ENCODE measurements around the gene PIAS4. TPM values are rescaled to one million over a fixed set of nuclear protein-coding genes. Genes with fewer than 3 reads are reported as not detected.

The PIAS4 gene
- total and polyA plus RNA-seq, 5 donors, result 9.6 to 13.1 (median 12.3) TPM

DNA sequence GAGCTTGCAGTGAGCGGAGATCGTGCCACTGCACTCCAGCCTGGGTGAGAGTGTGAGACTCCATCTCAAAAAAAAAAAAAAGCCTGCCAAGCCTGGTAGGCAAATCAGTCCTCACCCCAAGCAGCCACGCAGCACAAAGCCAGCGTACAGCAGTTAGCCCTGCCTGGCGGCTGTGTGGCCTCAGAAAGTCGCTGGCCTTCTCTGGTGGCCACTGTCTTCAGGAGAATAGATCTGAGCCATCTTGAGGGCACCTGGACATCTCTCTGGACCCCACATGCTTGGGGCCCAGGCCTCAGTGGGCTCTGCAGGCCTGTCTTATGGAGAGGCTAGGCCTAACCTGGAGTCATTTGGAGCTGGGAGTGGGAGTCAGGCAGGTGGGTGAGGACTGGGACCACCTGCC, 23.0 kb downstream of the PIAS4 start:
- DNase-seq, result no peak
- intact Hi-C loops (cut with DNase I), result no loop called here
- Histone ChIP-seq H3K4me1 (ENCODE audit: control insufficient read depth, insufficient read depth, low read length) (no peaks in the 10 kb centered on the region), H3K4me3 (ENCODE audit: low read length) (no peak overlapping the region), H3K27me3 (ENCODE audit: control insufficient read depth, insufficient read depth) (no peaks in the 10 kb centered on the region), H3K9me3 (ENCODE audit: control insufficient read depth, low read length) (no peaks in the 10 kb centered on the region), H3K27ac (ENCODE audit: low read length) (no peak overlapping the region)
- no peak for ATAC-seq
- 93% methylated on average over 6 of the region's 6 CpGs for WGBS

DNA sequence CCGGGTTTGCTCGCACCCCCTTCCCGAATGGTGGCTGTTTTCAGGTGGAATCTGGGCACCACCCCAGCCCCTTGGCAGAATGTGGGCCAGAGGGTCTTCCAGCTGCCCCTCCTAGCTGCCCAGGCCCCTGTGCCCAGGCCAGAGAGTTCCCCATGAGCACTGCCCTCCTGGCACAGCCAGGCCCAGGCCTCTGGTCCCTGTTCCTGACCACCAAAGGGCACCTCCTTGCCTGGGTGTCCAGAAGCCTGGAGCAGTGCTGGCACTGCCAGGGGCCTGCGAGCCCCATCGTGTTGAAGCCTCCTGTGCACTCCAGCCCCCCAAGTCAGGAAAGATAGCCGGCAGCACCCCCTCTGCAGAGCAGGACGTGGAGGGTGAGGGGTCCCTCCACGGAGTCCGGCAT, 23.4 kb downstream of the PIAS4 start:
- Histone ChIP-seq H3K9me3 (ENCODE audit: control insufficient read depth, low read length) (no peaks in the 10 kb centered on the region), H3K4me3 (ENCODE audit: low read length) (no peak overlapping the region), H3K4me1 (ENCODE audit: control insufficient read depth, insufficient read depth, low read length) (no peaks in the 10 kb centered on the region), H3K27ac (ENCODE audit: low read length) (no peak overlapping the region), H3K27me3 (ENCODE audit: control insufficient read depth, insufficient read depth) (no peaks in the 10 kb centered on the region)
- ATAC-seq, result no peak
- intact Hi-C loops (cut with DNase I), result no loop called here
- DNase-seq, result peak in 1 of 3 donors; percentile 46
- 72% methylated on average over 9 of the region's 9 CpGs for WGBS

DNA sequence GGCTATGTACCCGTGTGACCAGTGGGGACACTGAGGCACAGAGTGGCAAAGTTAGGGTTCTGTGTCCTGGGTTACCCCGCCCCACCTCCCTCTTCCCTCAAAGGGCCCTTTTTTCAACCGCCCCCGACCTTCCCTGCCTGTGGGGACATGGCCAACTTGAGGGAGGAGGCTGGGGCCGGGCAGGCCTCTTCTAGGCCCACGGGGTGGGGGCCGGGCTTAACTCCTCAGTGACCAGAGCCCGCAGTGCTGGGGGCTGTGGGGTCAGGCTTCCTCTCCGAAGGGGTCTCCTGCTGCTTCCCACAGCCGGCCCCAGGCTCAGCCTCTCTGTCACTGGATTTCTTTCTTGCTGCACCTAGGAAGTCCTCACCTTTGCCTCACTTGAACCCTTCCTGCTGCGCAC, 23.9 kb downstream of the PIAS4 start:
- no peak for DNase-seq
- WGBS, result 67% methylated on average over 11 of the region's 11 CpGs
- no peaks in the 10 kb centered on the region for H3K9me3 ChIP-seq (ENCODE audit: control insufficient read depth, low read length)
- no peaks in the 10 kb centered on the region for H3K27me3 ChIP-seq (ENCODE audit: control insufficient read depth, insufficient read depth)
- ATAC-seq, result no peak
- H3K4me3 ChIP-seq (ENCODE audit: low read length), result no peak overlapping the region
- intact Hi-C loops (cut with DNase I), result no loop called here
- no peak overlapping the region for H3K27ac ChIP-seq (ENCODE audit: low read length)
- no peaks in the 10 kb centered on the region for H3K4me1 ChIP-seq (ENCODE audit: control insufficient read depth, insufficient read depth, low read length)

DNA sequence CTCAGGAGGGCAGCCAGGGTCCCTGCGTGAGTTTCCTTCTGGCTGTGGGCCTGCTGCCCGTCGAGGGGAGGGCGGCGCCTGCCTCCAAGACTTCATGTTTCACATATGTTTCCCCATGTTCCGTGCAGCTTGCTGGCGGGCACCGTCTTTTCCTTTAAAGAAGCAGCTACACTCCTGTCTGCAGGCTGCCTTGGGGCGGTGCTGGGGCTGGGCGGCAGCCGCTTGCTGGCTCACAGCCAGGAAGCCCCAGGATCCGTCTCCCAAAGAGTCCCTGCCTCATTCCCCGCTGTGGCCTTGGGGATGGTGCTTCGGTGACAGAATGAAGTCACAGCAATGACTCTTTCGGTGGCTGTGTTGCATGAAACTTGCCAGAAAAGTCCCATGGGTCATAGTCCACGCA, 24.9 kb downstream of the PIAS4 start:
- Histone ChIP-seq H3K9me3 (ENCODE audit: control insufficient read depth, low read length) (no peaks in the 10 kb centered on the region), H3K27me3 (ENCODE audit: control insufficient read depth, insufficient read depth) (no peaks in the 10 kb centered on the region), H3K4me1 (ENCODE audit: control insufficient read depth, insufficient read depth, low read length) (no peaks in the 10 kb centered on the region), H3K4me3 (ENCODE audit: low read length) (no peak overlapping the region), H3K27ac (ENCODE audit: low read length) (no peak overlapping the region)
- WGBS, result 70% methylated on average over 16 of the region's 16 CpGs
- DNase-seq (peak in 1 of 3 donors; percentile 59), ATAC-seq (no peak)
- intact Hi-C loops (cut with DNase I), result no loop called here

DNA sequence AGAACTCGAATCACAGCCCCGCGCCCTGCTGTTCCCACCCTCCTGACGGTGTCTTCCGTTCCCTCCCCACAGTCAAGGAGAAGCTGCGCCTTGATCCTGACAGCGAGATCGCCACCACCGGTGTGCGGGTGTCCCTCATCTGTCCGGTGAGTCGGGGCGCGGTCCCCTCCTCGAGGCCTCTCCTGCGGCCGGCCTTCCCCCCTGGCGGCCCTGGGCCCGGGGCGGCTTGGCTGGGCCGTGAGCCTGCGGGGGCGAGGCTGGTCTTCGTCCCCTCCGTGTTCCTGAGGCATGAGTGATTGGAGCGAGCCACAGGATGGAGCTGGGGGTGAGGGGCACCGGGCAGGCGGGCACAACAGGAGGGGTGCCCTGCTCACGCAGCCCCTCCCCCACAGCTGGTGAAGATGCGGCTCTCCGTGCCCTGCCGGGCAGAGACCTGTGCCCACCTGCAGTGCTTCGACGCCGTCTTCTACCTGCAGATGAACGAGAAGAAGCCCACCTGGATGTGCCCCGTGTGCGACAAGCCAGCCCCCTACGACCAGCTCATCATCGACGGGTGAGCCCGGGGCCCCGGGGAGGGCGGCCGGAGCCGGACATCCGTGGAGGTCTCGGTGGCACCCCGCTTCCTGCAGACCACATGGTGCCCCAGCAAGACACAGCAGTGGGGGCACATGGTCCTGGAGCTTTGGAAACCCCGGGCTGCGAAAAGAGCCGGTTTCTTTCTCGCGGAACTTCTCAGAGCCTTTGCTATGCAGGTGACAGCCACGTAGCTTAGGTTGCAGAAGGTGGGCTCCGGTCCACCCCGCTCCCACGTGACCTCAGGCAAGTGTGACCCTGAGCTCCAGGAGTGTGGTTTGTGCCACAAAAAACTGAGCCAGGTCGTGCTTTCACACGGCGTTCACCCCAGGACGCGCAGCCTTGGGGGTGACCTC, 25.8 kb downstream of the PIAS4 start:
- Histone ChIP-seq H3K27ac (ENCODE audit: low read length) (no peak overlapping the region), H3K4me3 (ENCODE audit: low read length) (no peak overlapping the region), H3K4me1 (ENCODE audit: control insufficient read depth, insufficient read depth, low read length) (no peaks in the 10 kb centered on the region), H3K27me3 (ENCODE audit: control insufficient read depth, insufficient read depth) (no peaks in the 10 kb centered on the region), H3K9me3 (ENCODE audit: control insufficient read depth, low read length) (no peaks in the 10 kb centered on the region)
- ATAC-seq, result no peak
- WGBS, result 88% methylated on average over 63 of the region's 63 CpGs
- DNase-seq, result peak in 1 of 3 donors; percentile 68
- intact Hi-C loops (cut with DNase I), result no loop called here

DNA sequence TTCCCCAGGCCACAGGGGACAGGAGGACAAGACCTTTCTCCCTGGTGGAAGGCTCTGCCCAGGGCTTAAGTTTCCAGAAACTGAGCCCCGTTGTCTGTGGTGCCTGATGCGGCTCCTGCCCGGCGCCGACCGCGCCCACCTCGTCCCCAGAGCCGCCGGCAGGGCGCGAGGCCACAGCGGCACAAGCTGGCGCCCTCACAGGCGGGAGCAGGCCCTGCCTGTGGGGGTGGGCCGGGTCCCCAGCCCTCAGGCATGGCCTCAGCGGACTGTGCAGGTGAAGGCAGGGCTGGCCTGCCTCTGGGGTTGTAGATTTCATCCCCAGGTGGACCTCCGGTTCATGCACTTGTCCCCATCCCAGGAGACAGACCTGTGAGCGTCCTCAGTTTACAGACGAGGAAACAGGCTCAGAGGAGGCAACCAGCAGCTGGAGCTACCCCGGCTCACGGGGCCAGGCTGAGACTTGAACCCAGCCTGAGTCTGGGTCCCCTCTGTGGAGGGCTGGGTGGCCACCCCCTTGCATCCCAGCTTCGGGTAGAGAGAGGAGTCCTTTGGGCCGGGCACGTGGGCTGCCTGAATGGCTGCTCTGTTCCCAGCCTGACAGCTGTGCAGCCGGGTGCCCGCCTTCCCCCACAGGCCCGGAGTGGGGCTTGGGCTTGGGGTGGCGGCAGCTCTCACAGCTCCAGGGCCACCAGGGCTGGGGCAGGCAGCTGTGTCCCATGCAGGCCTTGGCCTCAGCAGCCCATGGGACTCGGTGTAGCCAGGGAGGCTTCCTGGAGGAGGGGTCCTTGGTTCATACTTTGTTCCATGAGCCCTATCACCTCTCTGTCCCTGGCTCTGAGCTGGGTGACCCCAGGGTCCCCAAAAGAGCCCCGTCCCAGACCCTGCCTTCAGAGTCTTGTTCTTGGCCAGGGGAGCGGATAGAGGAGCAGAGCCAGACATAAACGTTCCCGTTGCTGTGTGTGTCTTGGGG, 26.8 kb downstream of the PIAS4 start:
- ATAC-seq (no peak), DNase-seq (peak in 1 of 3 donors; percentile 61)
- intact Hi-C loops (cut with DNase I), result no loop called here
- WGBS, result 86% methylated on average over 34 of the region's 34 CpGs
- Histone ChIP-seq H3K27ac (ENCODE audit: low read length) (no peak overlapping the region), H3K4me3 (ENCODE audit: low read length) (no peak overlapping the region), H3K9me3 (ENCODE audit: control insufficient read depth, low read length) (no peaks in the 10 kb centered on the region), H3K27me3 (ENCODE audit: control insufficient read depth, insufficient read depth) (no peaks in the 10 kb centered on the region), H3K4me1 (ENCODE audit: control insufficient read depth, insufficient read depth, low read length) (no peaks in the 10 kb centered on the region)

DNA sequence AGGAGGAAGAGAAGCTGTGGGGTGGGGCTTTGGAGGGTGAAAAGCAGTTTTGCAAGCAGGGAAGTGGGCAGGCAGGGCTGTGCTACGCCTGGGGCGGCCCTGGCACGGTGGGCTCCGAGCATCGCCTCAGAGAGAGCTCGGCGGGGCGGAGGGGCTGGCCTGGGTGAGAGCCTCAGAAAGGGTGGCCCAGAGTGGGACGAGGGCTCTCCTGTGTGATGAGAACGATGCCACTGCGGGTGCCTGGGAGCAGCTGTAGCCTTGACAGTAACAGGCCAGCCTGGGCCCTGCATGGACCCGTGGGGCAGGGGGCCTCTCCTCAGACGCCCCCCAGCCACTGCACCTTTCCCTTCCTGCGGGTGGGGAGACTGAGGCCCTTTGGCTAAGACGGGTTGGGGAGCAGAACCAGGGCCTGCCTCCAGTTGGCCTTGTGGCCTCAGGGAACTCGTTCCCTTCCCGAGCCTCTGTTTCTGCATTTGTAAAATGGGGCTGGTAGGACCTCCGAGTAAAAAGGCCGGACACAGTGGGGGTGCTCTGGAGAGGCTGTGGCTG, 27.6 kb downstream of the PIAS4 start:
- ATAC-seq (no peak), DNase-seq (peak in 1 of 3 donors; percentile 57)
- 86% methylated on average over 19 of the region's 19 CpGs for WGBS
- Histone ChIP-seq H3K4me1 (ENCODE audit: control insufficient read depth, insufficient read depth, low read length) (no peaks in the 10 kb centered on the region), H3K27me3 (ENCODE audit: control insufficient read depth, insufficient read depth) (no peaks in the 10 kb centered on the region), H3K4me3 (ENCODE audit: low read length) (no peak overlapping the region), H3K9me3 (ENCODE audit: control insufficient read depth, low read length) (no peaks in the 10 kb centered on the region), H3K27ac (ENCODE audit: low read length) (no peak overlapping the region)
- intact Hi-C loops (cut with DNase I), result no loop called here

DNA sequence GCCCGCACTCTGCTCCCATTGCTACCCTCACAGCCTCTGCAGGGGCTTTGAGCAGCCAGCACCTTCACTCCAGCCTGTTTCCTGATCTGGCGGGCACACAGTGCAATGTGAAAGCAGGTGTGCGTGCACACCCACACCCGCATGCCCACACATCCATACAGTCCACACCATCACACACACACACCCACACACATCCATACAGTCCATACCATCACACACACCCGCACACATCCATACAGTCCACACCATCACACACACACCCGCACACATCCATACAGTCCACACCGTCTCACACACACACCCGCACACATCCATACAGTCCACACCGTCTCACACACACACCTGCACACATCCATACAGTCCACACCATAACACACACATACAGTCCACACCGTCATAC, 28.0 kb downstream of the PIAS4 start:
- no peaks in the 10 kb centered on the region for H3K4me1 ChIP-seq (ENCODE audit: control insufficient read depth, insufficient read depth, low read length)
- no peaks in the 10 kb centered on the region for H3K27me3 ChIP-seq (ENCODE audit: control insufficient read depth, insufficient read depth)
- H3K9me3 ChIP-seq (ENCODE audit: control insufficient read depth, low read length), result no peaks in the 10 kb centered on the region
- WGBS, result 89% methylated on average over 10 of the region's 10 CpGs
- intact Hi-C loops (cut with DNase I), result no loop called here
- H3K4me3 ChIP-seq (ENCODE audit: low read length), result no peak overlapping the region
- H3K27ac ChIP-seq (ENCODE audit: low read length), result no peak overlapping the region
- ATAC-seq (peak in 1 of 2 donors; percentile 11), DNase-seq (no peak)

DNA sequence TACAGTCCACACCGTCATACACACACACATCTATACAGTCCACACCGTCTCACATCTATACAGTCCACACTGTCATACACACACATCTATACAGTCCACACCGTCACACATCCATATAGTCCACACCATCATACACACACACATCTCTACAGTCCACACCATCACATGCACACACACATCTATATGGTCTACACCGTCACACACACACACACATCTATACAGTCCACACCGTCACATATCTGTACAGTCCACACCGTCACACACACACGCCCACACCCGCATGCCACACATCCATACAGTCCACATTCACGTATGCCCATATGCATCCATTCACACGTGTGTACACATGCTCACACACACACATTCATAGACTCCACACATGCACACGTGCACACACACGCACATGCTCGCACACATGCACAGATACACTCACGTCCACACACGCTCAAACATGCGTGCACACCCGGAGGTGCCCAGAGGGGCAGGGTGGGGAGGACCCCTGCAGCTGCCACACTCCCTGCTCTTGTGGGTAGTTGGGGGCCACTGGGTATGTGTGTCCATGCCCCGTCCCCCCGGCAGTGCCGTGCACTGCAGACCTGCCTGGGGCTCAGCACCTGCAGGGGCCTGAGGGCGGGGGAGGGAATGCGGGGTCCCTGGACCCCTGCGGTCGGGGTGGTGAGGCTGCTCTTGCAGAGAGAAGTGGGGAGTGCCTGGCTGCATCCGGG, 29.2 kb downstream of the PIAS4 start:
- Histone ChIP-seq H3K27me3 (ENCODE audit: control insufficient read depth, insufficient read depth) (no peaks in the 10 kb centered on the region), H3K4me3 (ENCODE audit: low read length) (no peak overlapping the region), H3K4me1 (ENCODE audit: control insufficient read depth, insufficient read depth, low read length) (no peaks in the 10 kb centered on the region), H3K9me3 (ENCODE audit: control insufficient read depth, low read length) (no peaks in the 10 kb centered on the region), H3K27ac (ENCODE audit: low read length) (no peak overlapping the region)
- WGBS, result 93% methylated on average over 25 of the region's 25 CpGs
- intact Hi-C loops (cut with DNase I), result no loop called here
- DNase-seq, result no peak
- ATAC-seq, result peak in 1 of 2 donors; percentile 2

DNA sequence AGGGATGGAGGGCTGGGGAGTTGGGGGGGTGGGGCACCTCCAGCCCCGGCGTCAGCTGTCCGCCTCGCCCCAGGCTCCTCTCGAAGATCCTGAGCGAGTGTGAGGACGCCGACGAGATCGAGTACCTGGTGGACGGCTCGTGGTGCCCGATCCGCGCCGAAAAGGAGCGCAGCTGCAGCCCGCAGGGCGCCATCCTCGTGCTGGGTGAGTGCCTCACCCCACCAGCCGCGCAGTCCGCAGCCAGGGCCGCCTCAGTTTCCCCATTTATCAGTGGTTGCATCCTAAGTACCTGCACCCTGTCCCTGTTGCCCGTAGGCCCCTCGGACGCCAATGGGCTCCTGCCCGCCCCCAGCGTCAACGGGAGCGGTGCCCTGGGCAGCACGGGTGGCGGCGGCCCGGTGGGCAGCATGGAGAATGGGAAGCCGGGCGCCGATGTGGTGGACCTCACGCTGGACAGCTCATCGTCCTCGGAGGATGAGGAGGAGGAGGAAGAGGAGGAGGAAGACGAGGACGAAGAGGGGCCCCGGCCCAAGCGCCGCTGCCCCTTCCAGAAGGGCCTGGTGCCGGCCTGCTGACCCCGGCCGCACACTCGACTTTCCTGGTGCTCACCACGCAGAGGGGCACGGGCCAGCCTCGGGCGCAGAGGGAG, 29.9 kb downstream of the PIAS4 start:
- Histone ChIP-seq H3K9me3 (ENCODE audit: control insufficient read depth, low read length) (no peaks in the 10 kb centered on the region), H3K4me1 (ENCODE audit: control insufficient read depth, insufficient read depth, low read length) (no peaks in the 10 kb centered on the region), H3K27ac (ENCODE audit: low read length) (no peak overlapping the region), H3K4me3 (ENCODE audit: low read length) (no peak overlapping the region), H3K27me3 (ENCODE audit: control insufficient read depth, insufficient read depth) (no peaks in the 10 kb centered on the region)
- 93% methylated on average over 54 of the region's 54 CpGs for WGBS
- ATAC-seq (no peak), DNase-seq (peak in 1 of 3 donors; percentile 51)
- intact Hi-C loops (cut with DNase I), result no loop called here

Data from right cardiac atrium (tissue), 5 donors.